Mesendoderm (in vitro differentiated cells): ENCODE measurements around the gene JAM3.
"Not testable (repeated sequence)": the region's sequence is repeated elsewhere in the genome, so short reads cannot be mapped to it uniquely, and the experiment has no call there.

Source experiments
- DNase-seq: peaks from one replicate; pipeline ENCODE4 v3.0.0; 2013
- H2AK5ac ChIP-seq: 2 replicates; pipeline ENCODE4 v1.6.1; 2013; ENCODE audit warnings: low read length, inconsistent platforms
- H2BK120ac ChIP-seq: 2 replicates; pipeline ENCODE4 v1.6.1; 2013; ENCODE audit warnings: low read depth, mild to moderate bottlenecking, low read length, moderate library complexity, mixed read lengths
- H2BK15ac ChIP-seq: replicated peaks from 2 replicates; pipeline ENCODE4 v1.6.1; 2013; ENCODE audit warnings: low read depth, mild to moderate bottlenecking, moderate library complexity
- H2BK5ac ChIP-seq: 2 replicates; pipeline ENCODE4 v1.6.1; 2013; ENCODE audit warnings: low read length, inconsistent platforms
- H3K18ac ChIP-seq: 2 replicates; pipeline ENCODE4 v1.6.1; 2013; ENCODE audit warnings: mild to moderate bottlenecking, low read length, mixed read lengths
- H3K23ac ChIP-seq: one replicate; pipeline ENCODE4 v1.6.1; 2013; ENCODE audit warnings: low read length
- H3K27ac ChIP-seq: 2 replicates; pipeline ENCODE4 v1.5.1; 2013; ENCODE audit warnings: low read depth, mild to moderate bottlenecking, inconsistent platforms, low read length, moderate library complexity
- H3K27me3 ChIP-seq: 2 replicates; pipeline ENCODE4 v1.6.1; 2013; ENCODE audit warnings: low read length, control low read depth, mild to moderate bottlenecking, inconsistent platforms; ENCODE audit not compliant: insufficient read depth, poor library complexity
- H3K36me3 ChIP-seq: 2 replicates; pipeline ENCODE4 v1.6.1; 2013; ENCODE audit warnings: low read length, inconsistent platforms; ENCODE audit not compliant: control insufficient read depth, insufficient read depth
- H3K4ac ChIP-seq: one replicate; pipeline ENCODE4 v1.6.1; 2013; ENCODE audit warnings: low read depth, mild to moderate bottlenecking, low read length, moderate library complexity
- H3K4me1 ChIP-seq: 2 replicates; pipeline ENCODE4 v1.6.1; 2013; ENCODE audit warnings: low read depth, low read length, inconsistent platforms; ENCODE audit not compliant: control insufficient read depth
- H3K4me2 ChIP-seq: 2 replicates; pipeline ENCODE4 v1.6.1; 2013; ENCODE audit warnings: low read length
- H3K4me3 ChIP-seq: 2 replicates; pipeline ENCODE4 v1.5.1; 2013; ENCODE audit warnings: mild to moderate bottlenecking, low read length
- H3K56ac ChIP-seq: one replicate; pipeline ENCODE4 v1.6.1; 2013; ENCODE audit warnings: low read length
- H3K79me1 ChIP-seq: 2 replicates; pipeline ENCODE4 v1.6.1; 2013; ENCODE audit warnings: low read length, inconsistent platforms
- H3K79me2 ChIP-seq: 2 replicates; pipeline ENCODE4 v1.6.1; 2013; ENCODE audit warnings: mild to moderate bottlenecking, low read length; ENCODE audit not compliant: control insufficient read depth, insufficient read depth
- H3K9ac ChIP-seq: 2 replicates; pipeline ENCODE4 v1.6.1; 2013; ENCODE audit warnings: low read length, inconsistent platforms
- H4K5ac ChIP-seq: one replicate; pipeline ENCODE4 v1.6.1; 2013; ENCODE audit warnings: low read length
- H4K8ac ChIP-seq: one replicate; pipeline ENCODE4 v1.6.1; 2013; ENCODE audit warnings: low read depth, mild to moderate bottlenecking, control low read depth, low read length, moderate library complexity
- WGBS: extraction: QIAGEN DNeasy Blood & Tissue Kit; methylation state at CpG from one replicate; pipeline ENCODE4 v1.1.7; 2013; ENCODE audit warnings: low lambda C conversion rate, missing lambda C conversion rate; ENCODE audit not compliant: insufficient coverage; ENCODE audit errors: extremely low coverage; 5-methylcytosine and 5-hydroxymethylcytosine counted together

JAM3 gene

DNA sequence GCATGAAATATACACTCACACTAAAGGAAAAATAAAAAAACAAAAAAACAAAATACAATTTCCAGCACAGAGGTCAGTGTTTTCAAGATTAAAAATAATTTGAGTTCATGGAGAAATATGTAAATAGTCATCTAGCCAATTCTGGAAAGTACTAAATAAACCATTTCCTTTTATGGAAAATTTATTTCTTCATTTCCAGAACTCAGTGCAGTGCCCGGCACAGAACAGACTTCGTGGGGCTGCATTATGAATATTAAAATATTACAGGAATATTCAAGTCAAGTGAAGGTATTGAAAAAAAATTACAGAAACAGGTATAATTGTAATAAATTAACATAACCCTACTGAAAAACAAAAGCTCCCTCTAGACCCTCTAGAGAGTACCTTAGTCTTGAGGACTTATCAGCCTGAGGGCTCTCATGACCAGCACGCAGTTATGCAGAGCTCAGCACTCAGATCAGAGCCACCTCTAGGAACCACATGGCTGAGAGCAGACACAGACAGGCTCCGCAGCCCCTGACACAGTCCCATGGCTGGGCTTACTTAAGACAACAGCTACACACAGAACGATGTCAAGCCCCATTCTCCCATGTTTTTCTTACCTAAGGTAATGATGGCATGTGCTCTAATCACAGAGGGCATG lies 109.3 kb downstream of the JAM3 start:
- Histone ChIP-seq H2BK120ac (no peak overlapping the region), H3K18ac (no peak overlapping the region), H3K36me3 (peaks cover 13% of the 10 kb centered on the region), H2AK5ac (no peak overlapping the region), H3K79me2 (no peaks in the 10 kb centered on the region), H3K27me3 (no peaks in the 10 kb centered on the region), H4K8ac (no peak overlapping the region), H3K4me3 (no peak overlapping the region), H3K4me2 (no peak overlapping the region), H3K4me1 (no peaks in the 10 kb centered on the region), H3K4ac (no peak overlapping the region), H3K79me1 (no peaks in the 10 kb centered on the region), H3K23ac (no peak overlapping the region), H3K27ac (no peak overlapping the region), H3K56ac (no peak overlapping the region), H3K9ac (no peak overlapping the region), H4K5ac (no peak overlapping the region), H2BK5ac (no peak overlapping the region), H2BK15ac (no peak overlapping the region)
- no peak for DNase-seq
- no CpG with 5 or more reads among the region's 5 CpGs for WGBS

DNA sequence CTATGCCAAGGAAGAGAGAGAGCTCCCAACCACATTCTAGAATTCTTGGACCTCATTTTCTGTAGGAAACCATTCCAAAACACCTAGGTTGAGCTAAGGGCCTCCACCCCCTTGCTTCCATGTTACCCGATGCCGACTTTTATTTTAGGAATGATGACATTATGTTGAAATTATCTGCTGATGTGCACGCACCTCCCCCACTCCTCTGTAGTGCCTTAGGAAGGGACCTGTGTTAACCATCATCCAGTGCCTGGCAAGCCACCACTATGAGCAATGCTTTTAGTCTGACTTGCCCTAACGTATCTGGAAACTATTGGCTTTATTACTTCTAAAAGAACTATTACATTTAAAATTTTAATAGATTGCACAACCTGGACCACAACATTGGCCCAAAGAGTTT lies 112.8 kb downstream of the JAM3 start:
- no peaks in the 10 kb centered on the region for H3K4me1 ChIP-seq
- no peak overlapping the region for H3K4me3 ChIP-seq
- H2BK15ac ChIP-seq, result no peak overlapping the region
- H3K56ac ChIP-seq, result no peak overlapping the region
- no peak overlapping the region for H3K27ac ChIP-seq
- no CpG with 5 or more reads among the region's 4 CpGs for WGBS
- no peak overlapping the region for H3K18ac ChIP-seq
- H3K27me3 ChIP-seq, result no peaks in the 10 kb centered on the region
- H3K79me2 ChIP-seq, result no peaks in the 10 kb centered on the region
- no peak overlapping the region for H4K8ac ChIP-seq
- no peak overlapping the region for H3K23ac ChIP-seq
- no peak overlapping the region for H2AK5ac ChIP-seq
- no peaks in the 10 kb centered on the region for H3K79me1 ChIP-seq
- peaks cover 8% of the 10 kb centered on the region for H3K36me3 ChIP-seq
- no peak overlapping the region for H2BK5ac ChIP-seq
- DNase-seq, result no peak
- H4K5ac ChIP-seq, result no peak overlapping the region
- H3K9ac ChIP-seq, result no peak overlapping the region
- no peak overlapping the region for H3K4me2 ChIP-seq
- H2BK120ac ChIP-seq, result no peak overlapping the region
- no peak overlapping the region for H3K4ac ChIP-seq

DNA sequence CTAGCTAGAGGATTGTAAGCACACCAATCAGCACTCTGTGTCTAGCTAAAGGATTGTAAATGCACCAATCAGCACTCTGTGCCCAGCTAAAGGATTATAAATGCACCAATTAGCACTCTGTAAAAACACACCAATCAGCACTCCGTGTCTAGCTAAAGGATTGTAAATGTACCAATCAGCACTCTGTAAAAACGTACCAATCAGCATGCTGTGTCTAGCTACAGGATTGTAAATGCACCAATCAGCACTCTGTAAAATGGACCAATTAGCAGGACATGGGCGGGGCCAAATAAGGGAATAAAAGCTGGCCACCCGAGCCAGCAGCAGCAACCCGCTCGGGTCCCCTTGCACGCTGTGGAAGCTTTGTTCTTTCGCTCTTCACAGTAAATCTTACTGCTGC lies 119.2 kb downstream of the JAM3 start:
- no CpG with 5 or more reads among the region's 8 CpGs for WGBS
- not testable (repeated sequence) for H3K56ac ChIP-seq, H3K27ac ChIP-seq, H2BK5ac ChIP-seq, H3K27me3 ChIP-seq, H3K79me1 ChIP-seq, H2AK5ac ChIP-seq, H2BK15ac ChIP-seq, H3K4me1 ChIP-seq, H2BK120ac ChIP-seq, H3K4me3 ChIP-seq, H3K36me3 ChIP-seq, H3K79me2 ChIP-seq, H3K4ac ChIP-seq, H3K4me2 ChIP-seq, H3K23ac ChIP-seq, H4K5ac ChIP-seq, DNase-seq, H3K9ac ChIP-seq, H3K18ac ChIP-seq, H4K8ac ChIP-seq

- no CpG with 5 or more reads among the region's 4 CpGs for WGBS
- Histone ChIP-seq H3K79me2 (no peaks in the 10 kb centered on the region), H3K9ac (no peak overlapping the region), H4K5ac (no peak overlapping the region), H3K56ac (no peak overlapping the region), H3K27ac (no peak overlapping the region), H3K4me1 (no peaks in the 10 kb centered on the region), H2BK5ac (no peak overlapping the region), H2BK120ac (no peak overlapping the region), H3K4me2 (no peak overlapping the region), H3K18ac (no peak overlapping the region), H3K79me1 (no peaks in the 10 kb centered on the region), H4K8ac (no peak overlapping the region), H3K23ac (no peak overlapping the region), H3K4me3 (no peak overlapping the region), H2BK15ac (no peak overlapping the region), H3K36me3 (peaks cover 6% of the 10 kb centered on the region), H2AK5ac (no peak overlapping the region), H3K27me3 (no peaks in the 10 kb centered on the region), H3K4ac (no peak overlapping the region)
- DNase-seq, result no peak
These were observed 127.9 kb downstream of the JAM3 start for GRCh38 chr11:134196756-134197155.

GRCh38 chr11:134199531-134199930 lies 130.7 kb downstream of the JAM3 start:
- H2BK15ac ChIP-seq, result no peak overlapping the region
- H3K4me1 ChIP-seq, result no peaks in the 10 kb centered on the region
- no peak overlapping the region for H3K4me3 ChIP-seq
- no peaks in the 10 kb centered on the region for H3K27me3 ChIP-seq
- H3K27ac ChIP-seq, result no peak overlapping the region
- H3K79me2 ChIP-seq, result no peaks in the 10 kb centered on the region
- no peaks in the 10 kb centered on the region for H3K79me1 ChIP-seq
- H4K8ac ChIP-seq, result no peak overlapping the region
- H3K36me3 ChIP-seq, result peaks cover 3% of the 10 kb centered on the region
- no peak overlapping the region for H2AK5ac ChIP-seq
- no peak overlapping the region for H4K5ac ChIP-seq
- no peak overlapping the region for H3K56ac ChIP-seq
- H3K23ac ChIP-seq, result no peak overlapping the region
- WGBS, result no CpG with 5 or more reads among the region's 9 CpGs
- no peak overlapping the region for H3K4ac ChIP-seq
- H2BK5ac ChIP-seq, result no peak overlapping the region
- DNase-seq, result no peak
- H3K9ac ChIP-seq, result no peak overlapping the region
- H3K4me2 ChIP-seq, result no peak overlapping the region
- H3K18ac ChIP-seq, result no peak overlapping the region
- no peak overlapping the region for H2BK120ac ChIP-seq

GRCh38 chr11:134200688-134201087 lies 131.8 kb downstream of the JAM3 start:
- Histone ChIP-seq H3K4me3 (no peak overlapping the region), H3K4me1 (no peaks in the 10 kb centered on the region), H3K4me2 (no peak overlapping the region), H3K23ac (no peak overlapping the region), H2BK120ac (no peak overlapping the region), H3K36me3 (peaks cover 4% of the 10 kb centered on the region), H3K18ac (no peak overlapping the region), H3K4ac (no peak overlapping the region), H2BK5ac (no peak overlapping the region), H3K27me3 (no peaks in the 10 kb centered on the region), H2BK15ac (no peak overlapping the region), H4K5ac (no peak overlapping the region), H3K79me2 (peaks cover under 1% of the 10 kb centered on the region), H3K79me1 (no peaks in the 10 kb centered on the region), H4K8ac (no peak overlapping the region), H3K27ac (no peak overlapping the region), H3K9ac (no peak overlapping the region), H3K56ac (no peak overlapping the region), H2AK5ac (no peak overlapping the region)
- DNase-seq, result no peak
- no CpG with 5 or more reads among the region's 6 CpGs for WGBS
